KOPT-K1 (cell line): ENCODE results near the gene TRDN.
"Not testable (repeated sequence)": the region's sequence is repeated elsewhere in the genome, so short reads cannot be mapped to it uniquely, and the experiment has no call there.

Experiments used
- H3K27ac ChIP-seq: fragments of 200-600 bp; sonication (generic); 2 replicates; pipeline ENCODE4 v1.5.1; 2016; ENCODE audit warnings: antibody characterized with exemption, mild to moderate bottlenecking, low read depth, low read length; ENCODE audit not compliant: poor library complexity, severe bottlenecking
- H3K36me3 ChIP-seq: fragments of 200-600 bp; sonication (generic); 2 replicates; pipeline ENCODE4 v1.5.1; 2017; ENCODE audit warnings: antibody characterized with exemption, mild to moderate bottlenecking, low read length, moderate library complexity; ENCODE audit not compliant: insufficient read depth
- H3K9me3 ChIP-seq: fragments of 200-600 bp; sonication (generic); 2 replicates; pipeline ENCODE4 v1.5.1; 2017; ENCODE audit warnings: antibody characterized with exemption, low read length, mild to moderate bottlenecking; ENCODE audit not compliant: insufficient read depth, poor library complexity, severe bottlenecking

The TRDN gene

GRCh38 chr6:123559816-123560215 is 76.9 kb downstream of the TRDN start:
- H3K9me3 ChIP-seq, H3K36me3 ChIP-seq, H3K27ac ChIP-seq: not testable (repeated sequence)

GRCh38 chr6:123557474-123557873 is 79.3 kb downstream of the TRDN start:
- not testable (repeated sequence) for H3K36me3 ChIP-seq, H3K9me3 ChIP-seq, H3K27ac ChIP-seq

DNA sequence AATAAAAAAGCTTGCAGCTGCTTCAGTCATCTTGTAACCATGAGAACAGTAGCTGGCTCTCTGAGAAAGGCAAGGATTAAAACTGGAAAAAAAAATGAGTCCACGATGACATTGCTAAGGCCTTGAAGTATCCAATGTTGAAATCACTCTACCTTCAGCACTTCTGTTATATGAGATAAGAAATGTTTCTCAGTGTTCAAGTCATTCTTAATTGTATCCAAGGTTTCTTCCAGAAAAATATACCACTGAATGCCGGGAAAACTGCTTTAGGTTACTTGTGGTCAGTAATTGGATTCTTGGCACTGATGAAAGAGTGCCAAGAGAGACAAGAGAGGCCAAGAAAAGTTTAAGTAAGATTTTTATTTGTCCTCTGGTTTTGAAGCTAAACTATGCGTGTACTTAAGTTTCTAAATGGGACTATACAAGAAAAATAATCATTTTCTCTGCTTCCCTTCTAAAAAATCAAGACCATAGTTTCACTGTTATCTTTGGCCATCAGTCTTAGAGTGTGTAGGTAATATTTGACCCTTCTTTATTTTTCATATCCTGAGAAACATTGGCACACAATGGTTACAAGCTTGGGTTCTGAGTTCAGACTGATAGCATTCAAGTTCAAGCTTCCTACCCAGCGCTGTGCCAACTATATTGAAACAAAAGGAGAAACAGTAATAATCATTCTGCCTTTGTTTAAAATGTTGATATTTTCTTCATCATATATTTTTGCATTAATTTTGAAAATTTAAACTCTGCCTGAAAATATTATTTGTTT is 84.6 kb downstream of the TRDN start:
- H3K36me3 ChIP-seq: no peaks in the 10 kb centered on the region
- H3K27ac ChIP-seq: no peak overlapping the region
- H3K9me3 ChIP-seq: no peaks in the 10 kb centered on the region

DNA sequence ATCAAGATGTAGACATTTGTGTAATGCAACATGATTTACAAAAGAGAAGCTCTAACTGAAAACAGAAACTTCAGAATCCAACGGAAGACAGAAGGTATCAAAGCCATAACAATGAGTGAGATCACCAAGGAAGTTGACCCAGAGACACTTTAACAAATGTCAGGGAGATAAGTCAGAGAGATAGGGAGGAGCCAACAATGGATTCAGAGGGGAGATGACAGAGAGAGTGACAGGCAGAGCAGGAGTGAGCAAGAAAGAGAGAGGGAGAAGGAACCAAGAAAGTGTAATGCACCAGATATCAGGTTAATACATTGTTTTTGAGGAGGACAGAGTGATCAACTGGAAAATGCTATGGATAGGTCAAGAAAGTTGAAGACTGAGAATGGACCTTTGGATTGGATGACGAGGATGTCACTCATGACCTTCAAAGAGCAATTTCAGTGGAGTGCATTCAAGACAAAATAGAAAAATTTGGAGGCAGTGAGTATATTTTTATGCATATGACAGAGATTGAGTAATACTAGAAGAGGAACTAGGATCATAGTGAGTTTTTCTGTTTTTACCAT is 86.6 kb downstream of the TRDN start:
- Histone ChIP-seq H3K36me3 (no peaks in the 10 kb centered on the region), H3K27ac (no peak overlapping the region), H3K9me3 (no peaks in the 10 kb centered on the region)

- Histone ChIP-seq H3K9me3 (no peaks in the 10 kb centered on the region), H3K27ac (no peak overlapping the region), H3K36me3 (no peaks in the 10 kb centered on the region)
These were observed 87.3 kb downstream of the TRDN start for GRCh38 chr6:123549476-123549875.

DNA sequence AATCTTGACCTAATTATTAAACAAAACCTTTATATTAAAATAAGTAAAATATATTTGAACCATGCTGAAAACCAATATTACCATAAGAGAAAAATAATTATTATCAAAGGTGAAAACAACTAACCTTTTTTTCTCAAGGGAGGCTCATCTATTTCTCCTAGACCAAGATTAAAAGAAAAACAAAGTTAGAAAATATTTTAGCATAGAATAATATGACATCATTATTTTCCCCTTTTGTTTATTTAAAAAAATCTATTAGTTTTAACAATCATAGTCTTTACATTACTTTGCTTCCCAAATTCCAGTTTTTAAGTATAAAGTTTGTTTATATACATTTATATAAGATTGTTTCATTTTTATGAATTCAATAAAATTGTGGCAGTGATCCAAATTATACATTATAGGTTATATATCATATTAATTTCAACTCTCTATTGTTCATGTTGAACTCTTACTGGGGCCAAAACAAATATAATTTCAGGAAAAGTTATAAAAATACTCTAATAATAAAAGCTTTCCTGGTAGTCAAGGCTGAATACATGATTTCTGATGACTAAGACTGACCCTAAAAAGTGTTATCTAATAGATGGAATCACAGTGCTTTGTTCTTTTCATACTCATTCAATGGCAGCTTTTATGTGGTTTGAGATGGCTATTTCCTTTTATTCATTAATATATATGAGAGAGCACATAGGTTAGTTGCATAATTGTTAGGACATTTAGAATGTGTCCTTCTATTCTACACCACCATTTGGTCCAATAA is 89.4 kb downstream of the TRDN start:
- H3K27ac ChIP-seq: no peak overlapping the region
- no peaks in the 10 kb centered on the region for H3K9me3 ChIP-seq
- H3K36me3 ChIP-seq: no peaks in the 10 kb centered on the region

DNA sequence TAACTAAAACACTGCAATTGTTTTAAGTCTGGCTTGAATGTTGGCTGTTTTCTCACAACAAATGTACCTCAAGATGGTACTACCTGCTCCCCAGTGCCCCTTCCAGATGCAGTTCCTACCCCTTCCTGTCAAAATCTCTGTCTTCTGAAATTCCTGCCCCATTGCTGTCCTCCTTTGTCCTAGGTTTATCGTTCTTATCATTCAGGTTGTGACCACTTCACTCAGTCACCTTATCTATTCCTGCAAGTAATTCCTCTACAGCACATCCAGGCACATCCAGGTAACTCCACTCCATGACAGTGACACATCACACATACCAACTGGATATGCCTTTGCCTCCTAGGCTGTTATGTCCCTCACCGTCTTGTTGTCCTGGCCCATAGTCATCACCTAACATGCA is 90.2 kb downstream of the TRDN start:
- H3K9me3 ChIP-seq: no peaks in the 10 kb centered on the region
- no peaks in the 10 kb centered on the region for H3K36me3 ChIP-seq
- H3K27ac ChIP-seq: no peak overlapping the region

DNA sequence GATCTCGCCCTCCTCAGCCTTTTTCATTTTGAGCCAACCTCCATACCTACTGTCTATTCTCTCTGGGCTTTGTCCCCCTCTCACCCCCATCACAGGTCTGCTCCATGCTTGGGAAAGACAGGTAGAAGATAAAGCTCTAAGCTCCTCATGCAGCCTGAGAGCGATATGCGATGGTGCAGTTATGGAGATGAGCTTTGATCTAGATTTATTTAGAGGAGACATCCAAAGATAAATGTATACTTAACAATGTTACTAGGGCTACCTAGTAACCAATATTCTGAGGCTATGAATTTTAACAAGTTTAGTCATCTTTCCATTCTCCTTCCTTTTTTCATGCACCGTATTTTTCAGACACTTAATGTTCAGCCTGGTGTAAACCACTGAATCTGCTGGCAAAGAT is 95.3 kb downstream of the TRDN start:
- no peaks in the 10 kb centered on the region for H3K36me3 ChIP-seq
- no peaks in the 10 kb centered on the region for H3K9me3 ChIP-seq
- no peak overlapping the region for H3K27ac ChIP-seq

DNA sequence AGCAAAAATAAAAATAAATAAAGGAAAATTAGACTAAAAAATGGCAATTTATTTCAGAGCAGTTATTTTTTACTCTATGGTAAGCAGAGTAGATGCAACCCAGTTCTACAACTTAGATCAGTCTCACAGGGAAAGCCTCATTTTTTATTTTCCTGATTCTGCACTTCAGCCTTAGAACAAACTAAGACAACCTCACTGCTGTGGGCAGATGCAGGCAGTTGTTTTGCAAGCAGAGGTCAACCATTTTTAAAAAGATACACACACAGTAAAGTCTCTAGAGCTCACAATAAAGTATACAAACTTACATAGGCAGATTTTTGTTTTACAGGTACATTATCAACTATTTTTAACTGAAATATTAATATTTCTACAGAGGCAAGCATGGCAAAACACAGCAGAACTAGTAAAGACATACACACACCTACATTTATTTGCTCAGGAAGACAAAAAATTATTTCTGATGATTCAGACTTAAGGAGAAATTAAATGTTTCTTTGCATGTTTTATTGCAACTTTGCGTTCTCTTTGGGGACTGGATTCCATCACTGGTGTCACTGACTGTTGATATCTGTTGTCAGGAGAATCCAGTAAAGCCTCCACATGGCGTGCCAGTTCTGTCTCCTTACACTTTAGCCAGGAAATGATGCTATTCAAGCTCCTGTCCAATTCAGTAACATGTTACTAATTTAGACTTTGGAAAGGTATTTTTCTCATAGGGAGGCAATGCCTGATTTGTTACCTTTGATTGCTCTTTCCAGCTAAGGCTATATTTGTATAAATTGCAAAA is 102.7 kb downstream of the TRDN start:
- Histone ChIP-seq H3K9me3 (no peaks in the 10 kb centered on the region), H3K36me3 (no peaks in the 10 kb centered on the region), H3K27ac (no peak overlapping the region)

- no peaks in the 10 kb centered on the region for H3K9me3 ChIP-seq
- no peaks in the 10 kb centered on the region for H3K36me3 ChIP-seq
- H3K27ac ChIP-seq: no peak overlapping the region
These were observed 106.9 kb downstream of the TRDN start for GRCh38 chr6:123529843-123530242.

GRCh38 chr6:123529058-123529457 is 107.7 kb downstream of the TRDN start:
- Histone ChIP-seq H3K36me3 (no peaks in the 10 kb centered on the region), H3K27ac (no peak overlapping the region), H3K9me3 (no peaks in the 10 kb centered on the region)

DNA sequence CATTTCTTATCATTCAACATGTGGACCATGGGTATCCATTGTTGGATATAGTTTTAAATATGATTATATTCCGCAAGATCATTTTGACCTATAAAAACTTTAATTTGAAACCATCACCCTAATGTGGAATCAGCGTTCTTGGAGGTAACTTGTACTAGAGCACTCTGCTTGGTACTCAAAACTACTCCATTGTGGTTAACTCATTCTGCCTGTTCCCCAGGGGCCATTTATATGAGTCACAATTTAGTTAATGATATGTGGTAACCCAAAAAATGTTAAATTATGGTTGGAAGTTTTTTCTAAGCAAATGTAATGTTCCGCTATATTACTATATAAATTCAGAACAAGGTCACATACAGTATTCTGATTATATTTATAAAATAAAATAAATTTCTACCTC is 109.3 kb downstream of the TRDN start:
- H3K9me3 ChIP-seq: no peaks in the 10 kb centered on the region
- H3K27ac ChIP-seq: no peak overlapping the region
- no peaks in the 10 kb centered on the region for H3K36me3 ChIP-seq

GRCh38 chr6:123526128-123526527 is 110.6 kb downstream of the TRDN start:
- no peak overlapping the region for H3K27ac ChIP-seq
- H3K36me3 ChIP-seq: no peaks in the 10 kb centered on the region
- no peaks in the 10 kb centered on the region for H3K9me3 ChIP-seq

DNA sequence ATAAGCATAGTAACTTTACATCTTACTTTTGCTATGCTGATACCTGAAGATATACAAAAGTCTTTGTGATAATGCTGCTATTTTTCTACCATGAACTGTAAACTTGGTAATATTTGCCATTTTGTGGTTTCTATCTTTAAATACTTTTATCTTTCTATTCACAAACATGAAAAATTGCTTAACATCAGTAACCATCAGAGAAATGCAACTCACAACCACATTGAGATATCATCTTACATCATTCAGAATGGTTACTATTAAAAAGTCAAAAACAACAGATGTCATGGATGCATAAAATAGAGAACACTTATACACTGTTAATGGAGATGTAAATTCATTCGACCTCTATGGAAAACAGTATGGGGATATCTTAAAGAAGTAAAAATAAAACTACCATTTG is 112.0 kb downstream of the TRDN start:
- Histone ChIP-seq H3K9me3 (no peaks in the 10 kb centered on the region), H3K36me3 (no peaks in the 10 kb centered on the region), H3K27ac (no peak overlapping the region)

- Histone ChIP-seq H3K27ac (no peak overlapping the region), H3K36me3 (no peaks in the 10 kb centered on the region), H3K9me3 (no peaks in the 10 kb centered on the region)
These were observed 116.5 kb downstream of the TRDN start for GRCh38 chr6:123520217-123520616.
